Activated CD4-positive, alpha-beta memory T cell treated with anti-CD3 and anti-CD28 coated beads, Interleukin-2, amount 10 ng/mL, durations not matched to agents 7 days and 5 days (primary cell): Measurements from ENCODE around the gene SCARF2. TPM values are rescaled to one million over a fixed set of nuclear protein-coding genes. Genes with fewer than 3 reads are reported as not detected.
"Not testable (repeated sequence)": the region's sequence is repeated elsewhere in the genome, so short reads cannot be mapped to it uniquely, and the experiment has no call there.

Experiments used
- CTCF ChIA-PET: fragments of 350-600 bp; sonication (Branson Sonifier 250); formaldehyde crosslinking; loops from one replicate; lab custom pipeline; 2021; ENCODE audit warnings: antibody characterized with exemption, inconsistent platforms; lab: Charles Lee
- POLR2A ChIA-PET: fragments of 350-600 bp; sonication (Branson Sonifier 250); formaldehyde crosslinking; loops from one replicate; lab custom pipeline; 2021; ENCODE audit warnings: antibody characterized with exemption; lab: Charles Lee
- DNase-seq: peaks from one replicate; pipeline ENCODE4 v3.0.0-alpha.2; 2020
- H3K27ac Mint-ChIP-seq: one replicate; pipeline ENCODE4 v1.8.0; 2021; ENCODE audit warnings: mild to moderate bottlenecking, mixed read lengths
- H3K27me3 Mint-ChIP-seq: one replicate; pipeline ENCODE4 v1.8.0; 2021; ENCODE audit warnings: mixed read lengths
- H3K36me3 Mint-ChIP-seq: one replicate; pipeline ENCODE4 v1.8.0; 2021; ENCODE audit warnings: low read depth, mixed read lengths
- H3K4me1 Mint-ChIP-seq: one replicate; pipeline ENCODE4 v1.8.0; 2021; ENCODE audit warnings: mixed read lengths
- H3K4me3 Mint-ChIP-seq: one replicate; pipeline ENCODE4 v1.8.0; 2021; ENCODE audit warnings: mild to moderate bottlenecking, mixed read lengths
- H3K9me3 Mint-ChIP-seq: one replicate; pipeline ENCODE4 v1.8.0; 2021; ENCODE audit warnings: mixed read lengths
- total RNA-seq, 2 experiments: library from RNA; stranded (reverse); gene quantifications; one replicate each; pipeline ENCODE4 v1.2.3, GENCODE V29; 2021

Gene SCARF2
- total RNA-seq, 2 experiments from 2014 or later, result 1.1 to 1.2 TPM

GRCh38 chr22:20418211-20418788, 19.3 kb downstream of the SCARF2 start:
- Mint-ChIP-seq H3K9me3 (no peaks in the 10 kb centered on the region), H3K4me1 (peaks cover 9% of the 10 kb centered on the region), H3K27me3 (peaks cover 8% of the 10 kb centered on the region), H3K27ac (no peak overlapping the region), H3K4me3 (peak overlapping the region; percentile 30), H3K36me3 (no peaks in the 10 kb centered on the region)
- ChIA-PET POLR2A (interaction anchor here (0.7 to 2.5 kb wide), 5 partner anchors 38 to 172 kb away, joined by 3 to 9 read pairs (median 3); partner anchors contain the start of gene MED15), CTCF (interaction anchor here (0.6 to 2.6 kb wide), 42 partner anchors 9 to 583 kb away, joined by 3 to 93 read pairs (median 4); partner anchors contain the start of genes KLHL22, THAP7 and ZNF74)
- peak; percentile 76 for DNase-seq

- H3K27ac Mint-ChIP-seq, H3K27me3 Mint-ChIP-seq, H3K36me3 Mint-ChIP-seq, POLR2A ChIA-PET, H3K9me3 Mint-ChIP-seq, DNase-seq, H3K4me1 Mint-ChIP-seq, H3K4me3 Mint-ChIP-seq: not testable (repeated sequence)
- CTCF ChIA-PET, result interaction anchor here (1.1 kb wide), 1 partner anchor 41 kb away, joined by 5 read pairs; no protein-coding TSS in a partner anchor
These were observed 21.9 kb downstream of the SCARF2 start for GRCh38 chr22:20415699-20416098.

- H3K27ac Mint-ChIP-seq, POLR2A ChIA-PET, H3K4me1 Mint-ChIP-seq, H3K36me3 Mint-ChIP-seq, DNase-seq, H3K9me3 Mint-ChIP-seq, H3K27me3 Mint-ChIP-seq, H3K4me3 Mint-ChIP-seq: not testable (repeated sequence)
- CTCF ChIA-PET, result interaction anchor here (1.1 kb wide), 1 partner anchor 41 kb away, joined by 5 read pairs; no protein-coding TSS in a partner anchor
These were observed 22.4 kb downstream of the SCARF2 start for GRCh38 chr22:20415241-20415640.

GRCh38 chr22:20414450-20414849, 23.2 kb downstream of the SCARF2 start:
- DNase-seq, result no peak
- Mint-ChIP-seq H3K4me1 (peaks cover 8% of the 10 kb centered on the region), H3K27ac (no peak overlapping the region), H3K4me3 (no peak overlapping the region), H3K36me3 (no peaks in the 10 kb centered on the region), H3K27me3 (peaks cover 8% of the 10 kb centered on the region), H3K9me3 (no peaks in the 10 kb centered on the region)
- POLR2A ChIA-PET, result no interaction called here
- CTCF ChIA-PET, result no interaction called here

GRCh38 chr22:20414059-20414440, 23.6 kb downstream of the SCARF2 start:
- Mint-ChIP-seq H3K4me1 (peaks cover 5% of the 10 kb centered on the region), H3K27me3 (peaks cover 8% of the 10 kb centered on the region), H3K27ac (no peak overlapping the region), H3K9me3 (no peaks in the 10 kb centered on the region), H3K36me3 (no peaks in the 10 kb centered on the region), H3K4me3 (no peak overlapping the region)
- DNase-seq, result no peak
- CTCF ChIA-PET, result no interaction called here
- POLR2A ChIA-PET, result no interaction called here

GRCh38 chr22:20413217-20414058, 24.2 kb downstream of the SCARF2 start:
- ChIA-PET CTCF (interaction anchor here (1.4 kb wide), 1 partner anchor 43 kb away, joined by 4 read pairs; no protein-coding TSS in a partner anchor), POLR2A (no interaction called here)
- peaks cover 8% of the 10 kb centered on the region for H3K27me3 Mint-ChIP-seq
- peaks cover 3% of the 10 kb centered on the region for H3K4me1 Mint-ChIP-seq
- no peaks in the 10 kb centered on the region for H3K9me3 Mint-ChIP-seq
- DNase-seq, result no peak
- no peaks in the 10 kb centered on the region for H3K36me3 Mint-ChIP-seq
- no peak overlapping the region for H3K27ac Mint-ChIP-seq
- no peak overlapping the region for H3K4me3 Mint-ChIP-seq

GRCh38 chr22:20412474-20413216, 25.0 kb downstream of the SCARF2 start:
- POLR2A ChIA-PET, result no interaction called here

GRCh38 chr22:20409385-20409784, 28.2 kb downstream of the SCARF2 start:
- H3K4me3 Mint-ChIP-seq, H3K36me3 Mint-ChIP-seq, H3K27ac Mint-ChIP-seq, DNase-seq, H3K4me1 Mint-ChIP-seq, POLR2A ChIA-PET, H3K9me3 Mint-ChIP-seq, H3K27me3 Mint-ChIP-seq: not testable (repeated sequence)
- CTCF ChIA-PET, result interaction anchor here (0.7 kb wide), 1 partner anchor 9 kb away, joined by 4 read pairs; no protein-coding TSS in a partner anchor

More at GRCh38 chr22:20412474-20413216, 25.0 kb downstream of the SCARF2 start:
- Mint-ChIP-seq H3K4me1 (no peaks in the 10 kb centered on the region), H3K27me3 (peaks cover 8% of the 10 kb centered on the region), H3K36me3 (no peaks in the 10 kb centered on the region), H3K4me3 (no peak overlapping the region), H3K27ac (no peak overlapping the region), H3K9me3 (no peaks in the 10 kb centered on the region)
- CTCF ChIA-PET, result interaction anchor here (1.4 to 1.5 kb wide), 2 partner anchors 44 kb away, joined by 4 to 5 read pairs; no protein-coding TSS in a partner anchor
- DNase-seq, result no peak

GRCh38 chr22:20408891-20409290, 28.7 kb downstream of the SCARF2 start:
- POLR2A ChIA-PET, result no interaction called here
- DNase-seq, result no peak
- CTCF ChIA-PET, result interaction anchor here (0.7 to 1.0 kb wide), 2 partner anchors 9 to 14 kb away, joined by 3 to 4 read pairs; no protein-coding TSS in a partner anchor
- no peaks in the 10 kb centered on the region for H3K36me3 Mint-ChIP-seq
- no peak overlapping the region for H3K4me3 Mint-ChIP-seq
- no peaks in the 10 kb centered on the region for H3K9me3 Mint-ChIP-seq
- no peak overlapping the region for H3K27ac Mint-ChIP-seq
- H3K27me3 Mint-ChIP-seq, result no peaks in the 10 kb centered on the region
- peaks cover 1% of the 10 kb centered on the region for H3K4me1 Mint-ChIP-seq

GRCh38 chr22:20407829-20408228, 29.8 kb downstream of the SCARF2 start:
- no peak for DNase-seq
- Mint-ChIP-seq H3K27ac (no peak overlapping the region), H3K36me3 (peaks cover 3% of the 10 kb centered on the region), H3K4me3 (no peak overlapping the region), H3K27me3 (no peaks in the 10 kb centered on the region), H3K4me1 (peaks cover 9% of the 10 kb centered on the region), H3K9me3 (no peaks in the 10 kb centered on the region)
- CTCF ChIA-PET, result interaction anchor here (0.7 to 1.5 kb wide), 3 partner anchors 10 to 13 kb away, joined by 3 to 7 read pairs (median 3); no protein-coding TSS in a partner anchor
- POLR2A ChIA-PET, result no interaction called here

- DNase-seq, result no peak
- ChIA-PET POLR2A (no interaction called here), CTCF (interaction anchor here (1.5 kb wide), 1 partner anchor 11 kb away, joined by 7 read pairs; no protein-coding TSS in a partner anchor)
- no peaks in the 10 kb centered on the region for H3K27me3 Mint-ChIP-seq
- H3K9me3 Mint-ChIP-seq, result no peaks in the 10 kb centered on the region
- H3K4me3 Mint-ChIP-seq, result no peak overlapping the region
- H3K36me3 Mint-ChIP-seq, result peaks cover 3% of the 10 kb centered on the region
- peaks cover 9% of the 10 kb centered on the region for H3K4me1 Mint-ChIP-seq
- no peak overlapping the region for H3K27ac Mint-ChIP-seq
These were observed 30.8 kb downstream of the SCARF2 start for GRCh38 chr22:20406686-20407408.
